T-helper 1 cell (primary cell): ENCODE results near the gene TRIP10.
A peak's percentile ranks its signal among the peaks of the same experiment; 100 is the strongest.
"Not testable (repeated sequence)": the region's sequence is repeated elsewhere in the genome, so short reads cannot be mapped to it uniquely, and the experiment has no call there.

Experiments used
- DNase-seq, 5 donors: peaks; one replicate each; pipeline ENCODE4 v3.0.0-alpha.2; 2012 to 2020

Gene TRIP10

GRCh38 chr19:6771648-6772027 lies 32.2 kb downstream of the TRIP10 start:
- DNase-seq: not testable (repeated sequence)

GRCh38 chr19:6772028-6772865 lies 32.8 kb downstream of the TRIP10 start, which contains the start of gene VAV1:
TSS of gene VAV1 (plus strand) at chr19:6772708. CDS start at chr19:6772808, 100 bp downstream.
- peak; percentile 67 to 92 (median 76) for DNase-seq

GRCh38 chr19:6772866-6773322 lies 33.4 kb downstream of the TRIP10 start:
- DNase-seq: no peak

- peak in 3 of 5 donors; percentile 35 to 55 (median 37) for DNase-seq
These were observed 33.9 kb downstream of the TRIP10 start for GRCh38 chr19:6773323-6773931.

GRCh38 chr19:6774821-6775707 lies 35.6 kb downstream of the TRIP10 start:
- DNase-seq: no peak

- DNase-seq: not testable (repeated sequence)
These were observed 36.6 kb downstream of the TRIP10 start for GRCh38 chr19:6776045-6776444.

- no peak for DNase-seq
These were observed 37.5 kb downstream of the TRIP10 start for GRCh38 chr19:6776999-6777398.

- no peak for DNase-seq
These were observed 38.0 kb downstream of the TRIP10 start for GRCh38 chr19:6777434-6777833.

- no peak for DNase-seq
These were observed 38.9 kb downstream of the TRIP10 start for GRCh38 chr19:6778386-6778785.

- no peak for DNase-seq
These were observed 39.7 kb downstream of the TRIP10 start for GRCh38 chr19:6779206-6779605.

- no peak for DNase-seq
These were observed 47.9 kb downstream of the TRIP10 start for GRCh38 chr19:6787393-6787792.

- DNase-seq: no peak
These were observed 49.4 kb downstream of the TRIP10 start for GRCh38 chr19:6788896-6789295.

GRCh38 chr19:6790194-6791128 lies 51.0 kb downstream of the TRIP10 start:
- DNase-seq: no peak

- no peak for DNase-seq
These were observed 51.8 kb downstream of the TRIP10 start for GRCh38 chr19:6791237-6791636.

- no peak for DNase-seq
These were observed 53.9 kb downstream of the TRIP10 start for GRCh38 chr19:6793411-6793810.

- no peak for DNase-seq
These were observed 54.5 kb downstream of the TRIP10 start for GRCh38 chr19:6793973-6794372.

- no peak for DNase-seq
These were observed 55.4 kb downstream of the TRIP10 start for GRCh38 chr19:6794686-6795431.

- no peak for DNase-seq
These were observed 56.8 kb downstream of the TRIP10 start for GRCh38 chr19:6796278-6796677.

- no peak for DNase-seq
These were observed 58.2 kb downstream of the TRIP10 start for GRCh38 chr19:6797646-6798045.

- DNase-seq: peak in 1 of 5 donors; percentile 25
These were observed 60.8 kb downstream of the TRIP10 start for GRCh38 chr19:6800160-6800790.
